Measurements from ENCODE around the gene BCL6. TPM values are rescaled to one million over a fixed set of nuclear protein-coding genes. Genes with fewer than 3 reads are reported as not detected.

Gene BCL6
- total and polyA plus RNA-seq, 2 experiments from 2014 or later, result 2.6 to 5.9 TPM

DNA sequence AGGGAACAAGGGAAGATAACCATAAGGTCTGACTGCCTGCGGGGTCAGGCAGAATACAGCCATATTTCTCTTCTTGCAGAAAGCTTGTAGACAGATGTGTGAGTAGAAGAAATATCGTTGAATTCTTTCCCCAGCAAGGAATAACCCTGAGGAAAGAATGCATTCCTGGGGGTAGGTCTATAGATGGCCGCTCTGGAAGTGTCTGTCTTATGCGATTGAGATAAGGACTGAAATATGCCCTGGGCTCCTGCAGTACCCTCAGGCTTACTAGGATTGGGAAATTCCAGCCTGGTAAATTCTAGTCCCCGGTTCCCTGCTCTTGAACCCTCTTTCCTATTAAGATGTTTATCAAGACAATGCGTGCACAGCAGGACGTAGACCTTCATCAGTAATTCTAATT lies 59.3 kb downstream of the BCL6 start (continued):
- no peak for TF ChIP-seq JUNB (IDR thresholded peaks at IDR 0.05; ENCODE audit: unreplicated experiment)
- TF ChIP-seq NANOG (IDR thresholded peaks at IDR 0.05; ENCODE audit: borderline replicate concordance), result no peak

- Mint-ChIP-seq H3K36me3 (ENCODE audit: low read depth) (peaks cover 23% of the 10 kb centered on the region), H3K4me3 (no peak overlapping the region), H3K4me1 (peaks cover 2% of the 10 kb centered on the region; the same call in 1 of the 3 replicates), H3K27ac (no peak overlapping the region), H3K9me3 (peaks cover 26% of the 10 kb centered on the region), H3K27me3 (ENCODE audit: insufficient read depth, low read depth, poor library complexity) (peaks cover 1% of the 10 kb centered on the region)
- Histone ChIP-seq H3K27me3 (ENCODE audit: insufficient read depth) (no peaks in the 10 kb centered on the region), H3F3A (replicated peaks; ENCODE audit: low read depth) (no peaks in the 10 kb centered on the region), H3K79me2 (replicated peaks; ENCODE audit: insufficient read depth) (no peaks in the 10 kb centered on the region), H2AFZ (no peak overlapping the region), H3K4me3 (no peak overlapping the region), H3K4me2 (no peak overlapping the region), H3K4me1 (ENCODE audit: insufficient read depth) (0 out of 2 replicates have a peak, but pooled peaks cover 7% of the 10 kb centered on the region), H3K36me3 (ENCODE audit: insufficient read depth) (peaks cover 16% of the 10 kb centered on the region), H3K27ac (ENCODE audit: low read depth) (no peak overlapping the region), H3K9me2 (ENCODE audit: insufficient read depth) (no peaks in the 10 kb centered on the region; the same call in 1 of the 2 replicates), H4K20me1 (replicated peaks; ENCODE audit: insufficient read depth) (no peaks in the 10 kb centered on the region)
- ATAC-seq (no peak), DNase-seq (ENCODE audit: low spot score) (no peak)
- TF ChIP-seq, protein P1, sequence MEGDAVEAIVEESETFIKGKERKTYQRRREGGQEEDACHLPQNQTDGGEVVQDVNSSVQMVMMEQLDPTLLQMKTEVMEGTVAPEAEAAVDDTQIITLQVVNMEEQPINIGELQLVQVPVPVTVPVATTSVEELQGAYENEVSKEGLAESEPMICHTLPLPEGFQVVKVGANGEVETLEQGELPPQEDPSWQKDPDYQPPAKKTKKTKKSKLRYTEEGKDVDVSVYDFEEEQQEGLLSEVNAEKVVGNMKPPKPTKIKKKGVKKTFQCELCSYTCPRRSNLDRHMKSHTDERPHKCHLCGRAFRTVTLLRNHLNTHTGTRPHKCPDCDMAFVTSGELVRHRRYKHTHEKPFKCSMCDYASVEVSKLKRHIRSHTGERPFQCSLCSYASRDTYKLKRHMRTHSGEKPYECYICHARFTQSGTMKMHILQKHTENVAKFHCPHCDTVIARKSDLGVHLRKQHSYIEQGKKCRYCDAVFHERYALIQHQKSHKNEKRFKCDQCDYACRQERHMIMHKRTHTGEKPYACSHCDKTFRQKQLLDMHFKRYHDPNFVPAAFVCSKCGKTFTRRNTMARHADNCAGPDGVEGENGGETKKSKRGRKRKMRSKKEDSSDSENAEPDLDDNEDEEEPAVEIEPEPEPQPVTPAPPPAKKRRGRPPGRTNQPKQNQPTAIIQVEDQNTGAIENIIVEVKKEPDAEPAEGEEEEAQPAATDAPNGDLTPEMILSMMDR (conservative IDR thresholded peaks at IDR 0.05; ENCODE audit: low read depth in 2 of 2), result no peak
- TF ChIP-seq EZH2 (IDR thresholded peaks at IDR 0.05; ENCODE audit: low read depth, unreplicated experiment) (no peak), EZH2phosphoT487 (IDR thresholded peaks at IDR 0.05; ENCODE audit: unreplicated experiment) (no peak), STAT1 (IDR thresholded peaks at IDR 0.05; ENCODE audit: unreplicated experiment) (no peak), ETS1 (IDR thresholded peaks at IDR 0.05) (no peak)
- TF ChIP-seq, protein P2, sequence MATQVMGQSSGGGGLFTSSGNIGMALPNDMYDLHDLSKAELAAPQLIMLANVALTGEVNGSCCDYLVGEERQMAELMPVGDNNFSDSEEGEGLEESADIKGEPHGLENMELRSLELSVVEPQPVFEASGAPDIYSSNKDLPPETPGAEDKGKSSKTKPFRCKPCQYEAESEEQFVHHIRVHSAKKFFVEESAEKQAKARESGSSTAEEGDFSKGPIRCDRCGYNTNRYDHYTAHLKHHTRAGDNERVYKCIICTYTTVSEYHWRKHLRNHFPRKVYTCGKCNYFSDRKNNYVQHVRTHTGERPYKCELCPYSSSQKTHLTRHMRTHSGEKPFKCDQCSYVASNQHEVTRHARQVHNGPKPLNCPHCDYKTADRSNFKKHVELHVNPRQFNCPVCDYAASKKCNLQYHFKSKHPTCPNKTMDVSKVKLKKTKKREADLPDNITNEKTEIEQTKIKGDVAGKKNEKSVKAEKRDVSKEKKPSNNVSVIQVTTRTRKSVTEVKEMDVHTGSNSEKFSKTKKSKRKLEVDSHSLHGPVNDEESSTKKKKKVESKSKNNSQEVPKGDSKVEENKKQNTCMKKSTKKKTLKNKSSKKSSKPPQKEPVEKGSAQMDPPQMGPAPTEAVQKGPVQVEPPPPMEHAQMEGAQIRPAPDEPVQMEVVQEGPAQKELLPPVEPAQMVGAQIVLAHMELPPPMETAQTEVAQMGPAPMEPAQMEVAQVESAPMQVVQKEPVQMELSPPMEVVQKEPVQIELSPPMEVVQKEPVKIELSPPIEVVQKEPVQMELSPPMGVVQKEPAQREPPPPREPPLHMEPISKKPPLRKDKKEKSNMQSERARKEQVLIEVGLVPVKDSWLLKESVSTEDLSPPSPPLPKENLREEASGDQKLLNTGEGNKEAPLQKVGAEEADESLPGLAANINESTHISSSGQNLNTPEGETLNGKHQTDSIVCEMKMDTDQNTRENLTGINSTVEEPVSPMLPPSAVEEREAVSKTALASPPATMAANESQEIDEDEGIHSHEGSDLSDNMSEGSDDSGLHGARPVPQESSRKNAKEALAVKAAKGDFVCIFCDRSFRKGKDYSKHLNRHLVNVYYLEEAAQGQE (IDR thresholded peaks at IDR 0.05; ENCODE audit: unreplicated experiment), result no peak
Observed at GRCh38 chr3:187684880-187685279, 60.4 kb downstream of the BCL6 start.
